ENCODE results near the gene ZNF8.
"Not testable (repeated sequence)": the region's sequence is repeated elsewhere in the genome, so short reads cannot be mapped to it uniquely, and the experiment has no call there.

The ZNF8 gene

GRCh38 chr19:58346961-58347929 lies 68.5 kb downstream of the ZNF8 start:
- TF ChIP-seq, protein P1, sequence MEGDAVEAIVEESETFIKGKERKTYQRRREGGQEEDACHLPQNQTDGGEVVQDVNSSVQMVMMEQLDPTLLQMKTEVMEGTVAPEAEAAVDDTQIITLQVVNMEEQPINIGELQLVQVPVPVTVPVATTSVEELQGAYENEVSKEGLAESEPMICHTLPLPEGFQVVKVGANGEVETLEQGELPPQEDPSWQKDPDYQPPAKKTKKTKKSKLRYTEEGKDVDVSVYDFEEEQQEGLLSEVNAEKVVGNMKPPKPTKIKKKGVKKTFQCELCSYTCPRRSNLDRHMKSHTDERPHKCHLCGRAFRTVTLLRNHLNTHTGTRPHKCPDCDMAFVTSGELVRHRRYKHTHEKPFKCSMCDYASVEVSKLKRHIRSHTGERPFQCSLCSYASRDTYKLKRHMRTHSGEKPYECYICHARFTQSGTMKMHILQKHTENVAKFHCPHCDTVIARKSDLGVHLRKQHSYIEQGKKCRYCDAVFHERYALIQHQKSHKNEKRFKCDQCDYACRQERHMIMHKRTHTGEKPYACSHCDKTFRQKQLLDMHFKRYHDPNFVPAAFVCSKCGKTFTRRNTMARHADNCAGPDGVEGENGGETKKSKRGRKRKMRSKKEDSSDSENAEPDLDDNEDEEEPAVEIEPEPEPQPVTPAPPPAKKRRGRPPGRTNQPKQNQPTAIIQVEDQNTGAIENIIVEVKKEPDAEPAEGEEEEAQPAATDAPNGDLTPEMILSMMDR (conservative IDR thresholded peaks at IDR 0.05; ENCODE audit: low read depth, low read length), result no peak
- peak overlapping the region; percentile 59 for H3K4me3 ChIP-seq (ENCODE audit: low read length)
- DNase-seq (ENCODE audit: low read depth), result no peak

GRCh38 chr19:58348080-58348479 lies 69.3 kb downstream of the ZNF8 start:
- H3K4me3 ChIP-seq (ENCODE audit: low read length), result peak overlapping the region; percentile 59
- DNase-seq (ENCODE audit: low read depth), result not testable (repeated sequence)

DNA sequence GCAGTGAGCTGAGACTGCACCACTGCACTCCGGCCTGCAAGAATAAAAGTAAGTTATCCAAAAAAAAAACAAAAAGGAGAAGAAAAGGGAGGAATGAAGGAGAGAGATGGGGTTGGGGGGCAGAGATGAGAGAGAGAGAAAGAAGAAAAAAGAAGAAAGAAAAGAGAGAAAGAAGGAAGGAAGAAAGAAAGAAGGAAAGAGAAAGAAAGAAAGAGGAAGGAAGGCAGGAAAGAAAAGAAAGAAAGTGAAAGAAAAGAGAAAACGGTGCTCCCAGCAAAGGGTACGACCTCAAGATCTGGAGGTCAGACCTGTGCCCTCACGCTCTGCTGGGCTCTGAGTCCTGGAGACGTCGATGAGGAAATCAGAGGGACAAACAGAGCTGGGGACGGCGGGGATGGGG lies 70.8 kb downstream of the ZNF8 start:
- no peak overlapping the region for H3K4me3 ChIP-seq (ENCODE audit: low read length)
- TF ChIP-seq, protein P1 (conservative IDR thresholded peaks at IDR 0.05; ENCODE audit: low read depth, low read length), result no peak
- DNase-seq (ENCODE audit: low read depth), result no peak

DNA sequence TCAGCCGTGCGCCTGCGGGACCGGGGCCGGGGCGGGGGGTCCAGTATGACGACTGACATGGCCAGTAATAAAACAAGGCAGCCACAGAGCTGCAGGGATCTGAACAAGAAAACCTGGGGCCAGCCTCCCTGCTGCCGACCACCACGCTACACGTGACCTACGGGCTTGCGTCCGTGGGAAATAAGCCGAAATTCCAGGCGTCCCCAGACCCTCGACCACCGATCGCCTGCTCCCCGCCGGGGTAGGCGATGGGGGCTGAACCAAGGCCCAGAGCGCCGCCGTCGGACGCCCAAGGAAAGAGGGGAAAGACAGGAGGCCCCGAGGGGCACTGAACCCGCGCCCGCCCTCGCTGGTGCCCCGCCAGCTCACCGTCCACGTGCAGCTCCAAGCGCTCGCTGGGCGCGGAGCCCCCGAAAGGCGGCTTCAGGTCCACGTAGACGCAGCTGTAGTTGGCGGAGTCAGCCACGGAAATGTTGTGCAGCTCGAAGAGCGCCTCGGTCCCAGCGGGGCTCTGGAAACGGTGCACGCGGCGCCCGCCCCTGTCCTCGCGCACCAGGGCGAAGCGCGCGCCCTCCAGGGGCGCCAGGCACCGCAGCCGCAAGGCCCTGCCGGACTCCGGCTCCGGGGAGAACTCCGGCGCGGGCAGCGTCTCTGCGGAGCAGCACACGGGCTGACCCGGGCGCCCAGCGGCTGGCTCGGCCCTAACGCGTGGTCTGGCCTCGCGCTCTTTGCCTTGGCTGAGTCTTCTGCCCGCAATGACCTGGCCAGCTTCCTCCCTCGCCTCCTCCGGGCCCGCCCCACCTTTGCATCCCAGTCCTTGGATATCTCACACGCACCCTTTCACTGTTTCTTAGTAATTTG lies 71.5 kb downstream of the ZNF8 start:
- TF ChIP-seq, protein P1 (conservative IDR thresholded peaks at IDR 0.05; ENCODE audit: low read depth, low read length), result no peak
- no peak for DNase-seq (ENCODE audit: low read depth)
- H3K4me3 ChIP-seq (ENCODE audit: low read length), result no peak overlapping the region

DNA sequence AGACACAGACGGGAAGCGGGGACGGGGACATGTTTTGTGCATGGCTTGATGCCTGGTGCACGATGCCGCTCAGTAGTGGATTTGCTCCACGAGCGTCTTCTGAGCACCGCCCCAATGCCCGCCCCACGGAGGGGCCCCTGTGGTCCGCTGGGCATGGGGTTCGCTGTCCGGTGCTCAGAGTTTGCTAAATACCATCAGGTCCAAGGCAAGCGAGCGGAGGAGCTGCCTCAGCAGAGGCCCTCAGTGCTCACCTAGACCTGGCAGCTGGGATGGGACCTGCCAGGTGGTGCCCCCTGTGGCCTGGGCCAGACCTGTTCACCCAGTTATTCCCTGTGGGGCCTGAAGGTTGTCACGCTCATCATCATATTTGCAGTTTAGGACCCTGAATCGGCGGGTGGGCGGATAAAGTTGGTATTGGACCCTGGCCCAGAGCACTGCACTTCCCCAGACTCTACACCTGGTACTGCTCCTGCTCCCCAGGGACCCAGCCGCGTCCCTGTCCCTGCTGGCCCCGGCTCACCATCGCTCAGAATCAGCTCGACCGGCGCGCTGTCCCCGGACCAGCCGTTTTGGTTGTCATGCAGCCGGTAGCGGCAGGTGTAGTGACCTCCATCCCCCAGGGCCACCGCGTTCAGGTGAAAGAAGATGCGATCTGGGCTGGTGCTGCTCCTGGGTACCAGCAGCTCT lies 72.3 kb downstream of the ZNF8 start:
- no peak for DNase-seq (ENCODE audit: low read depth)
- TF ChIP-seq, protein P1 (conservative IDR thresholded peaks at IDR 0.05; ENCODE audit: low read depth, low read length), result no peak
- H3K4me3 ChIP-seq (ENCODE audit: low read length), result no peak overlapping the region

DNA sequence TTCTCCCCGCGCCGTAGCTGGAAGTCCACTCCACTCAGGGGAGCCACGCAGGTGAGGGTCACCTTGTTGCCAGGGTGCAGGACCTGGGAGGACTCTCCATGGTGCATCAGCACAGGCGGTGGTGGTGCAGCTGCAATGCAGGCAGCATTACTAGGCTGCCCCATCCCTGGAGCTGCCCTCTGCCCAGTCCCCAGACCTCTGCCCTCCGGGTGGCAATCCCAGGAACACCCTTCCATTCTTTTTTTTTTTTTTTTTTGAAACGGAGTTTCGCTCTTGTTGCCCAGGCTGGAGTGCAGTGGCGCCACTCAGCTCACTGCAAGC lies 72.8 kb downstream of the ZNF8 start:
- TF ChIP-seq, protein P1 (conservative IDR thresholded peaks at IDR 0.05; ENCODE audit: low read depth, low read length), result no peak
- DNase-seq (ENCODE audit: low read depth), result no peak
- no peak overlapping the region for H3K4me3 ChIP-seq (ENCODE audit: low read length)
